ENCODE measurements around the gene ZCWPW2. TPM values are rescaled to one million over a fixed set of nuclear protein-coding genes. Genes with fewer than 3 reads are reported as not detected.

ZCWPW2 gene, protein sequence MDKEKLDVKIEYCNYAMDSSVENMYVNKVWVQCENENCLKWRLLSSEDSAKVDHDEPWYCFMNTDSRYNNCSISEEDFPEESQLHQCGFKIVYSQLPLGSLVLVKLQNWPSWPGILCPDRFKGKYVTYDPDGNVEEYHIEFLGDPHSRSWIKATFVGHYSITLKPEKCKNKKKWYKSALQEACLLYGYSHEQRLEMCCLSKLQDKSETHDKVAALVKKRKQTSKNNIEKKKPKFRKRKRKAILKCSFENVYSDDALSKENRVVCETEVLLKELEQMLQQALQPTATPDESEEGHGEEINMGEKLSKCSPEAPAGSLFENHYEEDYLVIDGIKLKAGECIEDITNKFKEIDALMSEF
- under 1 TPM in 3 of 6 donors, not detected in 3; 0.51 to 0.64 (median 0.57) TPM for polyA plus RNA-seq (ENCODE audit: low read depth in 6 of 6)

- peaks cover 7 to 14% of the 10 kb centered on the region in 2 donors for H3K36me3 Mint-ChIP-seq
- DNase-seq (peak; percentile 91), ATAC-seq (ENCODE audit: low read depth in 2 of 2) (peak; percentile 83 to 85)
- peaks cover 13 to 43% (median 32%) of the 10 kb centered on the region in 3 donors for H3K4me1 Mint-ChIP-seq
- H3K27ac Mint-ChIP-seq = peak within 1 kb of the TSS; percentile 96 to 100 (median 99)
- H3K4me3 Mint-ChIP-seq = peak within 1 kb of the TSS; percentile 97 to 99 (median 98)
- peaks cover 0 to 21% (median 11%) of the 10 kb centered on the region in 7 donors for H3K9me3 Mint-ChIP-seq
- no peaks in the 10 kb centered on the region for H3K27me3 Mint-ChIP-seq
These were observed at the start of gene ZCWPW2, which contains the start of gene AZI2 for GRCh38 chr3:28348629-28349468. TSS of gene ZCWPW2 (plus strand) at chr3:28348721. CDS start at chr3:28413069, 64,348 bp downstream. TSS of gene AZI2 (minus strand) at chr3:28348824. CDS start at chr3:28340617, 8,207 bp downstream.

- no peaks in the 10 kb centered on the region for H3K27me3 Mint-ChIP-seq
- DNase-seq (no peak), ATAC-seq (ENCODE audit: low read depth in 2 of 2) (no peak)
- peaks cover 0 to 3% of the 10 kb centered on the region in 2 donors for H3K36me3 Mint-ChIP-seq
- no peak overlapping the region for H3K4me3 Mint-ChIP-seq
- H3K4me1 Mint-ChIP-seq = peaks cover 0 to 7% (median 1%) of the 10 kb centered on the region in 3 donors
- H3K9me3 Mint-ChIP-seq = no peaks in the 10 kb centered on the region
- no peak overlapping the region for H3K27ac Mint-ChIP-seq
These were observed 48.8 kb upstream of the ZCWPW2 start for GRCh38 chr3:28299705-28300104.

GRCh38 chr3:28300345-28300962 is 48.1 kb upstream of the ZCWPW2 start:
- Mint-ChIP-seq H3K27me3 (no peaks in the 10 kb centered on the region), H3K4me3 (no peak overlapping the region), H3K9me3 (no peaks in the 10 kb centered on the region), H3K27ac (peak overlapping the region in 1 of 6 donors; percentile 5), H3K4me1 (peaks cover 0 to 3% (median 1%) of the 10 kb centered on the region in 3 donors), H3K36me3 (peaks cover 0 to 3% of the 10 kb centered on the region in 2 donors)
- no peak for DNase-seq
- ATAC-seq (ENCODE audit: low read depth in 2 of 2) = no peak

DNA sequence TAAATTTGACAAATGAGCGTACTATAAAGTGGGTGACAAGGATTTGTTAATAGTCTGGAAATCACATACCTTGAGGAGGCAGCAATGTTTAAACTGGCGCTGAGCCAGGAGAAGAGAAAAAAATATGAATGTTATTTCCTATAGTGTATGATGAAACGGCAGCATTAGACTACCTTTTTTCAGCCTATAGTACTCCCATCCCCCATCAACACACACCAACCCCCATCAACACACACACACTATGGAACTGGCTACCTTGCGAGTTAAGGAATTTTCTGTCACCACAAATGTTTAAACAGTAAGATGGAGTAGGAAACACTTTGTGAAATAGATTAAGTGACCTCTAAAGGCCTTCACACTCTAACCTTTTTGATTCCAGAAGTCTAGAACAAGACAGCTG is 46.8 kb upstream of the ZCWPW2 start:
- peak overlapping the region in 2 of 6 donors; percentile 21 to 76 for H3K27ac Mint-ChIP-seq
- peaks cover 0 to 3% of the 10 kb centered on the region in 2 donors for H3K36me3 Mint-ChIP-seq
- H3K27me3 Mint-ChIP-seq = no peaks in the 10 kb centered on the region
- no peak for ATAC-seq (ENCODE audit: low read depth in 2 of 2)
- no peak for DNase-seq
- no peak overlapping the region for H3K4me3 Mint-ChIP-seq
- H3K9me3 Mint-ChIP-seq = no peaks in the 10 kb centered on the region
- H3K4me1 Mint-ChIP-seq = peaks cover 0 to 1% (median 0%) of the 10 kb centered on the region in 3 donors

GRCh38 chr3:28308196-28308595 is 40.3 kb upstream of the ZCWPW2 start:
- Mint-ChIP-seq H3K4me1 (no peaks in the 10 kb centered on the region), H3K9me3 (no peaks in the 10 kb centered on the region), H3K27ac (peak overlapping the region in 1 of 6 donors; percentile 50), H3K36me3 (no peaks in the 10 kb centered on the region), H3K27me3 (no peaks in the 10 kb centered on the region), H3K4me3 (no peak overlapping the region)
- no peak for ATAC-seq (ENCODE audit: low read depth in 2 of 2)
- DNase-seq = no peak

GRCh38 chr3:28315711-28316110 is 32.8 kb upstream of the ZCWPW2 start:
- no peaks in the 10 kb centered on the region for H3K4me1 Mint-ChIP-seq
- H3K36me3 Mint-ChIP-seq = no peaks in the 10 kb centered on the region
- no peaks in the 10 kb centered on the region for H3K27me3 Mint-ChIP-seq
- no peaks in the 10 kb centered on the region for H3K9me3 Mint-ChIP-seq
- no peak overlapping the region for H3K4me3 Mint-ChIP-seq
- no peak for DNase-seq
- H3K27ac Mint-ChIP-seq = no peak overlapping the region
- no peak for ATAC-seq (ENCODE audit: low read depth in 2 of 2)

- H3K4me1 Mint-ChIP-seq = no peaks in the 10 kb centered on the region
- no peaks in the 10 kb centered on the region for H3K9me3 Mint-ChIP-seq
- H3K36me3 Mint-ChIP-seq = no peaks in the 10 kb centered on the region
- no peak overlapping the region for H3K27ac Mint-ChIP-seq
- H3K4me3 Mint-ChIP-seq = no peak overlapping the region
- ATAC-seq (ENCODE audit: low read depth in 2 of 2) (no peak), DNase-seq (no peak)
- no peaks in the 10 kb centered on the region for H3K27me3 Mint-ChIP-seq
These were observed 32.3 kb upstream of the ZCWPW2 start for GRCh38 chr3:28316226-28316625.

DNA sequence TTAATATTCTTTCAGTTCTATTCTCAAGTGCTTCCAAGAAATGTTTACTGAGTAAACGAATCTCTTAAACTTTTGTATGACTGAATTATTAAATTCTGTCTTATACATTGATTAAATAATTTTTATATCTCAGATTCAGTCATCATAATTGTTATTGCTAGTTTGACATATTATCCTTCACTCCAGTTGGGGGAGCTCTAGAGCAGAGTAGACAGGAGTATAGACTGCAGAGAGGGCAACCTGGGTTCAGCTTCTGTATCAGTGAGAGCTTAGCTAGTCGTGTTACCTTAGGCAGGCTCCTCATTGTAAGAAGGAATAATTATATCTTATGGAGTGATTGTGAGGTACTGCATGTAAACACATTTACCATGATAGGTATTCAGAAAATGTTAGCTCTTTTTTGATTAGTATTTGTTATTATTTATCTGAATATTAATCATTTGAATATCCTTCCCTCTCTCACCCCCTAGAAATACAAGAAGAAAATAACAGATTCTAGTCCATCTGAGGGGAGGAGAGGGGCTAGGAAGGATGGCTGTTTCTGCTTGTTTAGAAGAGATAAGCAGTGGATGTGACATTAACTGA is 31.0 kb upstream of the ZCWPW2 start:
- Mint-ChIP-seq H3K9me3 (no peaks in the 10 kb centered on the region), H3K4me3 (no peak overlapping the region), H3K4me1 (no peaks in the 10 kb centered on the region), H3K36me3 (no peaks in the 10 kb centered on the region), H3K27ac (no peak overlapping the region), H3K27me3 (no peaks in the 10 kb centered on the region)
- DNase-seq (peak; percentile 6), ATAC-seq (ENCODE audit: low read depth in 2 of 2) (peak; percentile 65 to 68)

GRCh38 chr3:28320981-28321380 is 27.5 kb upstream of the ZCWPW2 start:
- no peak for DNase-seq
- Mint-ChIP-seq H3K36me3 (peaks cover 0 to 15% of the 10 kb centered on the region in 2 donors), H3K4me1 (no peaks in the 10 kb centered on the region), H3K27me3 (no peaks in the 10 kb centered on the region), H3K9me3 (no peaks in the 10 kb centered on the region), H3K4me3 (no peak overlapping the region), H3K27ac (peak overlapping the region in 1 of 6 donors; percentile 43)
- no peak for ATAC-seq (ENCODE audit: low read depth in 2 of 2)

- ATAC-seq (ENCODE audit: low read depth in 2 of 2) (no peak), DNase-seq (no peak)
- Mint-ChIP-seq H3K36me3 (peaks cover 0 to 15% of the 10 kb centered on the region in 2 donors), H3K27me3 (no peaks in the 10 kb centered on the region), H3K4me1 (no peaks in the 10 kb centered on the region), H3K9me3 (no peaks in the 10 kb centered on the region), H3K4me3 (no peak overlapping the region), H3K27ac (no peak overlapping the region)
These were observed 26.1 kb upstream of the ZCWPW2 start for GRCh38 chr3:28322464-28322863.

DNA sequence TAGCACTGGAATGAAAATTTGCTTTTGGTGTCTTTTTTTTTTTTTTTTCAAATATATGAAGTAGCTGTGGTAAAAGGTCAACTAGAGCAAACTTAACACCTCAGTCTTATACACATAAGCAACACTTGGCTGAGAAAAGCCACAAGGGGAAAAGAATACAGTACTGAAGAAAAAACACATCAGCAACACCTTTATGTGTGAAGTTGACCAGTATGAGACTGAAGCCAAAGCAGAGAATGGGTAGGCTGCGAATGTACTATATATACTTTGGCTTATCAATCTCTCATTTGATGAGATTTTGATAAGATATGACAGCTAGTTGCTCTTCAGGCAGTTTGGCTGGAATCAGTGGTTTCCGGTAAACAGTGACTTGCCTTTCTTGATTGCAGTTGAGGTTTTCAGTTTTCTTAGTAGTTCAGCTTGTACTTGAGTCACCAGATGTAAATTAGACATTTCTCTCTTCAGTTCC is 22.0 kb upstream of the ZCWPW2 start:
- ATAC-seq (ENCODE audit: low read depth in 2 of 2) (no peak), DNase-seq (no peak)
- Mint-ChIP-seq H3K9me3 (no peaks in the 10 kb centered on the region), H3K4me1 (no peaks in the 10 kb centered on the region), H3K36me3 (peaks cover 0 to 15% of the 10 kb centered on the region in 2 donors), H3K27ac (no peak overlapping the region), H3K27me3 (no peaks in the 10 kb centered on the region), H3K4me3 (no peak overlapping the region)

GRCh38 chr3:28328188-28329151 is 20.1 kb upstream of the ZCWPW2 start:
- no peaks in the 10 kb centered on the region for H3K9me3 Mint-ChIP-seq
- peaks cover 0 to 14% of the 10 kb centered on the region in 2 donors for H3K36me3 Mint-ChIP-seq
- DNase-seq (peak; percentile 31), ATAC-seq (ENCODE audit: low read depth in 2 of 2) (peak in 1 of 2 donors; percentile 40)
- H3K27me3 Mint-ChIP-seq = no peaks in the 10 kb centered on the region
- H3K4me3 Mint-ChIP-seq = no peak overlapping the region
- H3K4me1 Mint-ChIP-seq = no peaks in the 10 kb centered on the region
- no peak overlapping the region for H3K27ac Mint-ChIP-seq
